Astrocyte of the spinal cord (primary cell): ENCODE measurements around the gene RIMBP2.

Experiments used
- DNase-seq: peaks from one replicate; pipeline ENCODE4 v3.0.0; 2011; ENCODE audit warnings: low read depth, low spot score
- H3K4me3 ChIP-seq: 2 replicates; pipeline ENCODE4 v1.5.1; 2011; ENCODE audit warnings: low read depth, mild to moderate bottlenecking, low read length, moderate library complexity
- CTCF ChIP-seq: IDR thresholded peaks from 2 replicates; pipeline ENCODE4 v1.5.1; 2012; ENCODE audit warnings: low read depth, mild to moderate bottlenecking, low read length, inconsistent platforms
- in situ Hi-C: cut with HindIII; loops from 2 replicates; pipeline ENCODE4 v1.10.0; 2017; ENCODE audit warnings: low sequenced_read_pairs

The RIMBP2 gene

GRCh38 chr12:130687796-130688778 lies 28.0 kb downstream of the RIMBP2 start:
- no peak overlapping the region for H3K4me3 ChIP-seq
- in situ Hi-C loops, result no loop called here
- no peak for TF ChIP-seq CTCF
- DNase-seq, result no peak

DNA sequence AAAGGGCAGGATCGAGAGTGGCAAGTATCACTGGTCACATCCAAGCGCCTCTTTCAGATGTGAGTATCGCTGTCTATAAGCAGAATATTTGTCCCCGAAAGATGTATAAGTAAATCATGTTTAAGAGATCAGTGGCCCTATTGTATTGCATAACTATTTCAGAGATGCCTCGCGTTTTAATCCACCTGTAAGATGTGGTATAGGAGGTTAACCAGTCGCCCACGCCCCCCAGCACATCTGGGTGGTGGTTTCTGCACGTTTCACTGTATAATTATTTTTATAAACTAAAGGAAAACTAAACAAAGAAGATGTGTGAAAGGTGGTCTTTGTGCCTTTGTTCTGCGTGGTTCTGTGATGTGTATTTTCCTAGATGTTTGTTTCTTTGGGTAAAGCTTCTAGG lies 28.9 kb downstream of the RIMBP2 start:
- no peak for DNase-seq
- in situ Hi-C loops, result no loop called here
- no peak overlapping the region for H3K4me3 ChIP-seq
- no peak for TF ChIP-seq CTCF

GRCh38 chr12:130686511-130686991 lies 29.5 kb downstream of the RIMBP2 start:
- in situ Hi-C loops, result no loop called here
- no peak for TF ChIP-seq CTCF
- DNase-seq, result no peak
- H3K4me3 ChIP-seq, result no peak overlapping the region

- H3K4me3 ChIP-seq, result no peak overlapping the region
- no peak for TF ChIP-seq CTCF
- DNase-seq, result no peak
- in situ Hi-C loops, result no loop called here
Measured at GRCh38 chr12:130685850-130686249, 30.2 kb downstream of the RIMBP2 start.

DNA sequence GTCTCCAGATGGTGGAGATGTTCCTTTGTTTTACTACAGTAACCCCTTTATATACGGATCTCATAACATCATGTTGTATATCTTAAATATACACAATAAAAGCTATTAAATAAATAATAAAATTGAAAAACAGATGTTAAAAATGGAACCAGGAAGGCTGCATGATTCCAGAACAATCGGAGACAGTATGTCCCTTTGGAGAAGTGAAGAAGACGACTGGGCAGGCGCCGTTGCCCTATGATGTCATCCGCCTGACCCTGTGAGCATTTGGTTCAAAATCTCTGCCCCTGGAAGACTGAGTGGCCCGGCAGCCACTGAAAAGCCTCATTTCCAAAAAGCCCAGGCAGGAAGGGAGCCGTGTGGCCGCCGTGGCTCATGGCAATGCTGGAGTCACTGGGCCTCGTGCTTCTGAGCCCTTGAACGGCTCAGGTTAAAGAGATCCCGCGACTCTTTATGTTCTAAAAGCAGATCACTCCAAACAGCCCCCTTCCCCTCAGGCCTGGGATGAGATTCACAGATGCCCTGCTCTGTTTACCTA lies 30.8 kb downstream of the RIMBP2 start:
- in situ Hi-C loops, result no loop called here
- no peak overlapping the region for H3K4me3 ChIP-seq
- no peak for TF ChIP-seq CTCF
- DNase-seq, result no peak

DNA sequence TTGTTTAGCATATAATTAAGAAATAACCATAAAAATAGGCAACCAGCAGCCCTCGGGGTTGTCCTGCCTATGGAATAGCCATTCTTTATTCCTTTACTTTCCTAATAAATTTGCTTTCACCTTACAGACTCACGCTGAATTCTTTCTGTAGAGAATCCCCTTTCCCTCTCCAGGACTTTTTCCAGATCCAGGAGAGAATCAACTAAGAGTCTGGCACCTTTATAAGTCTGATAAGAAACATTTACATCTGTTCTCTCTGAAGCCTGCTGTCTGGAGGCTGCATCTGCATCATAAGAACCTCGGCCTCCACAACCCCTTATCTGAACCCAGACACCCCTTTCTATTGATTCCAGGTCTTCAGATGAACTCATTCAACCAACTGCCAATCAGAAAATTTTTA lies 32.3 kb downstream of the RIMBP2 start:
- in situ Hi-C loops, result no loop called here
- no peak for TF ChIP-seq CTCF
- H3K4me3 ChIP-seq, result no peak overlapping the region
- no peak for DNase-seq
